IMR-90 (cell line): ENCODE measurements around the gene SHLD3. TPM values are rescaled to one million over a fixed set of nuclear protein-coding genes. Genes with fewer than 3 reads are reported as not detected.
A peak's percentile ranks its signal among the peaks of the same experiment; 100 is the strongest.

Source experiments
- ATAC-seq: fragments of 200-7000 bp; cut with Tn5 transposase; 2 replicates; pipeline ENCODE4 v1.9.1; 2020; ENCODE audit warnings: low read depth, mild to moderate bottlenecking, moderate library complexity
- BruUV-seq: library from RNA; stranded (reverse); fragments of 400-500 nt; replicated peaks from 2 replicates; lab custom pipeline; 2021; lab: Mats Ljungman, UMichigan
- CTCF ChIA-PET: fragments of 300-600 bp; formaldehyde crosslinking; extraction: SDS; loops from one replicate; lab custom pipeline; 2021; ENCODE audit warnings: antibody characterized with exemption; lab: Yijun Ruan, JAX
- POLR2A ChIA-PET: fragments of 300-600 bp; sonication (Branson Sonifier 250); formaldehyde crosslinking; loops from one replicate; lab custom pipeline; 2022; ENCODE audit warnings: antibody characterized with exemption; ENCODE audit not compliant: unreplicated experiment; lab: Charles Lee
- DNase-seq: peaks from one replicate; pipeline ENCODE4 v3.0.0; 2013
- H2AFZ ChIP-seq: replicated peaks from 2 replicates; pipeline ENCODE3; 2013; ENCODE audit warnings: low read length, mild to moderate bottlenecking; ENCODE audit not compliant: poor library complexity
- H2AK5ac ChIP-seq: 2 replicates; pipeline ENCODE4 v1.6.1; 2013; ENCODE audit warnings: low read depth, low read length, inconsistent platforms
- H2AK9ac ChIP-seq: replicated peaks from 2 replicates; pipeline ENCODE3; 2013; ENCODE audit warnings: mild to moderate bottlenecking, low read depth, low read length, moderate library complexity; ENCODE audit not compliant: poor library complexity
- H2BK120ac ChIP-seq: 2 replicates; pipeline ENCODE4 v1.6.1; 2013; ENCODE audit warnings: low read depth, low read length, inconsistent platforms
- H2BK15ac ChIP-seq: 3 replicates; pipeline ENCODE4 v1.6.1; 2013; ENCODE audit warnings: low read depth, low read length, inconsistent platforms
- H2BK20ac ChIP-seq: 2 replicates; pipeline ENCODE4 v1.6.1; 2013; ENCODE audit warnings: low read depth, mild to moderate bottlenecking, inconsistent platforms, low read length, moderate library complexity
- H2BK5ac ChIP-seq: 2 replicates; pipeline ENCODE4 v1.6.1; 2013; ENCODE audit warnings: mild to moderate bottlenecking, low read depth, low read length, inconsistent platforms; ENCODE audit not compliant: poor library complexity, severe bottlenecking
- H3K14ac ChIP-seq: replicated peaks from 2 replicates; pipeline ENCODE4 v1.6.1; 2013; ENCODE audit warnings: low read depth, low read length, inconsistent platforms
- H3K18ac ChIP-seq: 2 replicates; pipeline ENCODE4 v1.6.1; 2013; ENCODE audit warnings: low read depth, low read length, control low read depth
- H3K23ac ChIP-seq: 2 replicates; pipeline ENCODE4 v1.6.1; 2013; ENCODE audit warnings: low read depth, low read length, inconsistent platforms
- H3K27ac ChIP-seq: 2 replicates; pipeline ENCODE4 v1.5.1; 2013; ENCODE audit warnings: mild to moderate bottlenecking, control low read depth, low read length; ENCODE audit not compliant: insufficient read depth
- H3K27me3 ChIP-seq: 2 replicates; pipeline ENCODE4 v1.6.1; 2013; ENCODE audit warnings: low read length; ENCODE audit not compliant: control insufficient read depth, insufficient read depth
- H3K36me3 ChIP-seq: 2 replicates; pipeline ENCODE4 v1.6.1; 2013; ENCODE audit warnings: low read length, mixed read lengths; ENCODE audit not compliant: control insufficient read depth, insufficient read depth
- H3K4ac ChIP-seq: 2 replicates; pipeline ENCODE4 v1.6.1; 2013; ENCODE audit warnings: low read depth, low read length, inconsistent platforms
- H3K4me1 ChIP-seq: 2 replicates; pipeline ENCODE4 v1.6.1; 2013; ENCODE audit warnings: low read length, mixed read lengths; ENCODE audit not compliant: control insufficient read depth, insufficient read depth
- H3K4me2 ChIP-seq: 2 replicates; pipeline ENCODE4 v1.6.1; 2013; ENCODE audit warnings: low read depth, mild to moderate bottlenecking, control low read depth, low read length, moderate library complexity
- H3K4me3 ChIP-seq: 2 replicates; pipeline ENCODE4 v1.5.1; 2013; ENCODE audit warnings: low read depth, mild to moderate bottlenecking, control low read depth, low read length, moderate library complexity; ENCODE audit not compliant: insufficient read depth
- H3K56ac ChIP-seq: 2 replicates; pipeline ENCODE4 v1.6.1; 2013; ENCODE audit warnings: low read length, inconsistent platforms; ENCODE audit not compliant: insufficient read depth; ENCODE audit errors: extremely low read depth
- H3K79me1 ChIP-seq, 2 experiments: 2 replicates each; pipeline ENCODE4 v1.6.1; 2013; ENCODE audit warnings: low read length in 2 of 2, inconsistent platforms in 1 of 2, low read depth in 1 of 2
- H3K9ac ChIP-seq: 2 replicates; pipeline ENCODE4 v1.6.1; 2013; ENCODE audit warnings: low read depth, low read length, control low read depth
- H3K9me1 ChIP-seq: 2 replicates; pipeline ENCODE4 v1.6.1; 2013; ENCODE audit warnings: low read length, inconsistent platforms; ENCODE audit not compliant: insufficient read depth
- H3K9me3 ChIP-seq: 2 replicates; pipeline ENCODE4 v1.6.1; 2013; ENCODE audit warnings: low read length; ENCODE audit not compliant: control insufficient read depth, insufficient read depth
- H4K20me1 ChIP-seq: 2 replicates; pipeline ENCODE4 v1.6.1; 2013; ENCODE audit warnings: low read length, inconsistent platforms; ENCODE audit not compliant: insufficient read depth
- H4K5ac ChIP-seq: 2 replicates; pipeline ENCODE4 v1.6.1; 2013; ENCODE audit warnings: mild to moderate bottlenecking, low read depth, low read length, control low read depth
- H4K8ac ChIP-seq, 2 experiments: 2 replicates each; pipeline ENCODE4 v1.6.1; 2013; ENCODE audit warnings: low read depth in 2 of 2, low read length in 2 of 2, control low read depth in 1 of 2, inconsistent platforms in 1 of 2
- H4K91ac ChIP-seq: 2 replicates; pipeline ENCODE4 v1.6.1; 2013; ENCODE audit warnings: low read depth, low read length, inconsistent platforms; ENCODE audit not compliant: insufficient read depth
- MAZ ChIP-seq: IDR thresholded peaks from 2 replicates; pipeline ENCODE4 v1.6.1; 2012; ENCODE audit warnings: low read depth, mild to moderate bottlenecking, low read length, improper control_type of control experiment, moderate library complexity, borderline replicate concordance
- MXI1 ChIP-seq: IDR thresholded peaks from 2 replicates; pipeline ENCODE4 v1.6.1; 2012; ENCODE audit warnings: low read depth, mild to moderate bottlenecking, low read length, moderate library complexity, borderline replicate concordance
- POLR2A ChIP-seq: IDR thresholded peaks from 2 replicates; pipeline ENCODE4 v1.6.1; 2012; ENCODE audit warnings: mild to moderate bottlenecking, low read depth, low read length
- WGBS, 2 experiments: methylation state at CpG; one replicate each; pipeline versions ENCODE4 v1.1.5 to v1.1.7; 2013; ENCODE audit warnings: missing lambda C conversion rate in 2 of 2; ENCODE audit not compliant: insufficient read length in 1 of 2; ENCODE audit errors: extremely low coverage in 2 of 2; 5-methylcytosine and 5-hydroxymethylcytosine counted together
- dilution Hi-C: fragments of 300-500 bp; cut with HindIII; formaldehyde crosslinking; loops from one replicate; pipeline ENCODE4 v1.14.3; 2018; ENCODE audit warnings: low sequenced_read_pairs; ENCODE audit not compliant: unreplicated experiment
- in situ Hi-C: fragments of 300-500 bp; cut with MboI; formaldehyde crosslinking; loops from 3 replicates; pipeline ENCODE4 v1.14.3; 2019; ENCODE audit warnings: low sequenced_read_pairs, inconsistent platforms, mixed read lengths
- intact Hi-C: fragments of 100-400 bp; cut with micrococcal nuclease; formaldehyde crosslinking; loops from 2 replicates; pipeline ENCODE4 v1.10.0; 2022
- polyA plus RNA-seq, 3 experiments: library from polyadenylated mRNA; depleted of rRNA; stranded (reverse); fragments of >200 nt; gene quantifications; 2 replicates each; pipeline ENCODE4 v1.2.3, GENCODE V29; 2012; ENCODE audit warnings: low replicate concordance in 1 of 3
- total RNA-seq: library from RNA; depleted of rRNA; stranded (reverse); fragments of >200 nt; gene quantifications from 2 replicates; pipeline ENCODE4 v1.2.3, GENCODE V29; 2012
- TF ChIP-seq, protein P1 (sequence below): fragments of 150-350 bp; IDR thresholded peaks from 2 replicates; pipeline ENCODE4 v1.6.1; 2017; ENCODE audit warnings: mild to moderate bottlenecking, antibody characterized with exemption, low read length, low read depth

The SHLD3 gene
- total and polyA plus RNA-seq, 2 of the 4 experiments (the other 2 are of a cell fraction) = 1.7 to 2.5 TPM

DNA sequence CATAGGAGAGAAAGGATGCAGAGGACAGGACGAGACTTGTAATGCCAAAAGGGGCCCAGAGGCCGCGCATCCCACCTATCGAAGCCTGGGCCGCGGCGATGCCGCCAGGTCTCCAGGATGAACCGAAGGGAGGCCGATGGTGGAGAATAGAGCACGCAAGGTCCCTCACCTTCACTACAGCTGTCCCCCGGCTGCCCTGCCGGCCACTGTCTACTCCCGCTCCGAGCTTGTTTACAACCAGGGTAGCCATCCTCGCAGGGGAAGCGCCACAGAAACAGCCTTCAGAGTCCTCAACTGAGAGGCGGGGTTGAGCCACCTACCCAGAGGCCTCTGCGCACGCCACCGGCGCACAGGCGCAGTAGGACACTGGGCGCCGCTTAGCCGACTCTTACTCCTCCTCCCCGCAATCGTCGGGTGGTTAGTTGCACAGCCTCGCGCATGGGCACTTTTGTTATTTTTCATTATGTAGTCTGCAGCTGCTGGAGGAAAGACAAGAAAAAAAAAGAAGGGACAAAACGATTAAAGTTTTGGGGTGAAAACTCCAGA is 729 bp upstream of the SHLD3 start, which contains the start of gene TRIM23:
TRIM23 (minus strand) TSS at position 309 of the 546 bp plus-strand sequence; CDS start at position 250, 59 bp downstream.
- Histone ChIP-seq H3K4me2 (peak within 1 kb of the TSS; percentile 98), H2BK5ac (peak within 1 kb of the TSS; percentile 97), H3K4ac (peak within 1 kb of the TSS; percentile 87), H2AK9ac (peak within 1 kb of the TSS; percentile 93), H2BK120ac (peak within 1 kb of the TSS; percentile 61), H3K27me3 (no peaks in the 10 kb centered on the region), H3K9me1 (peaks cover 3% of the 10 kb centered on the region; the same call in 1 of the 2 replicates), H3K79me1 (peaks cover 7 to 44% of the 10 kb centered on the region in 2 experiments), H2BK20ac (peak within 1 kb of the TSS; percentile 55; the same call in 1 of the 2 replicates), H3K9ac (peak within 1 kb of the TSS; percentile 95), H3K14ac (peak within 1 kb of the TSS; percentile 96), H4K91ac (peak within 1 kb of the TSS; percentile 87), H3K23ac (peak within 1 kb of the TSS; percentile 94), H3K27ac (peak within 1 kb of the TSS; percentile 85), H4K8ac (peak within 1 kb of the TSS; percentile 88 to 99), H2BK15ac (peak within 1 kb of the TSS; percentile 53), H2AK5ac (peak within 1 kb of the TSS; percentile 65), H4K5ac (peak within 1 kb of the TSS; percentile 93), H3K9me3 (no peaks in the 10 kb centered on the region), H3K4me1 (no peaks in the 10 kb centered on the region), H3K4me3 (peak within 1 kb of the TSS; percentile 77), H3K18ac (peak within 1 kb of the TSS; percentile 79), H3K56ac (peak within 1 kb of the TSS; percentile 96), H2AFZ (peak within 1 kb of the TSS; percentile 100), H4K20me1 (0 out of 2 replicates have a peak, but pooled peaks cover 7% of the 10 kb centered on the region), H3K36me3 (no peaks in the 10 kb centered on the region)
- in situ Hi-C loops (no loop called here), intact Hi-C loops (loop anchor here (2.0 to 10.0 kb wide), 3 partner anchors 97 to 521 kb away; partner anchors contain the start of genes ERBIN and SREK1), dilution Hi-C loops (no loop called here)
- ChIA-PET CTCF (no interaction called here), POLR2A (interaction anchor here (0.5 kb wide), 2 partner anchors 56 to 61 kb away, joined by 3 read pairs; no protein-coding TSS in a partner anchor)
- DNase-seq (peak; percentile 91), ATAC-seq (peak; percentile 99)
- TF ChIP-seq MAZ (peak; percentile 50; the same call in 1 of the 2 replicates), POLR2A (peak; percentile 2; the same call in 1 of the 2 replicates), MXI1 (peak; percentile 39; the same call in 1 of the 2 replicates)
- TF ChIP-seq, protein P1, sequence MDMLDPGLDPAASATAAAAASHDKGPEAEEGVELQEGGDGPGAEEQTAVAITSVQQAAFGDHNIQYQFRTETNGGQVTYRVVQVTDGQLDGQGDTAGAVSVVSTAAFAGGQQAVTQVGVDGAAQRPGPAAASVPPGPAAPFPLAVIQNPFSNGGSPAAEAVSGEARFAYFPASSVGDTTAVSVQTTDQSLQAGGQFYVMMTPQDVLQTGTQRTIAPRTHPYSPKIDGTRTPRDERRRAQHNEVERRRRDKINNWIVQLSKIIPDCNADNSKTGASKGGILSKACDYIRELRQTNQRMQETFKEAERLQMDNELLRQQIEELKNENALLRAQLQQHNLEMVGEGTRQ = no peak
- BruUV-seq = no TSS peak
- 0% methylated on average over 3 of the region's 32 CpGs; no CpG with 5 or more reads in 1 of the 2 experiments for WGBS, 2 experiments
